HG02759 (cell line): ENCODE measurements around the gene CSRP3.

Experiments used
- ATAC-seq: cut with Tn5 transposase; IDR thresholded peaks from one replicate; pipeline ENCODE4 v1.9.1; 2021; ENCODE audit warnings: mild to moderate bottlenecking, moderate library complexity; ENCODE audit not compliant: unreplicated experiment

CSRP3 gene

DNA sequence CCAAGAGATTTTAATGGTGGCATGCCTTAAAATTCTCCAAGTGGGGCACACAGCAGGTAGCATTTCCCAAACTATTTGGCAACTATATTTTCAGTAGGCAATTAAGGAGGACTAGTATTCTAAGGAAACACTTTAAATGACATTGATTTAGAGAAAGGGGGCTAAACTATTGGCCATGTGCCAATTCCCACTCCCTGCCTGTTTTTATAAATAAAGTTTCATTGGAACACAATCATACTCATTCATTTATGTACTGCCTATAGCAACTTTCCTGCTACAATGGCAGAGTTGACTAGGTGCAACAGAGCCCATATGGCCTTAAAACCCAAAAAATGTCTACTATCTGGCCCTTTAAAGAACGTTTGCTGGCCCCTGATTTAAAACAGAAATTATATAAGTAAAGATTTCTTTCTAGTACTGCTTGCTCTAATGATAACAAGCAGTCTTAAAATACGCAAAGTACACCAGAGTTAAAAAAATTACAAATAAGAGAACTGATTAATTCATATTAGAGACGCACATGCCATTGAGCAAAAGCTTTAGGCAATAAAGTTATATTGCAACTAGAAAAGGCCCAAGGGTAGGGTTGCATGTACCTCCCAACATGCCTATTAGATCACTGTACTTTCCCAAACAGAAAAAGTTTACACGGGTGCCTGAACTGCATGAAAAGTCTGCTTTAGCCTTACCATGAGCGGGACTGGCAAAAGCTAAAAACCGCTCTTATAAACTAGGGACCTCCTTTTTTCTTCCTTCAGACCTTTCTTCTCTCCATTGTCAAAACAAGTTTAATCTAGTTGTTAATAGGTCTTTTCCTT lies 24.8 kb upstream of the CSRP3 start:
- ATAC-seq, result no peak

DNA sequence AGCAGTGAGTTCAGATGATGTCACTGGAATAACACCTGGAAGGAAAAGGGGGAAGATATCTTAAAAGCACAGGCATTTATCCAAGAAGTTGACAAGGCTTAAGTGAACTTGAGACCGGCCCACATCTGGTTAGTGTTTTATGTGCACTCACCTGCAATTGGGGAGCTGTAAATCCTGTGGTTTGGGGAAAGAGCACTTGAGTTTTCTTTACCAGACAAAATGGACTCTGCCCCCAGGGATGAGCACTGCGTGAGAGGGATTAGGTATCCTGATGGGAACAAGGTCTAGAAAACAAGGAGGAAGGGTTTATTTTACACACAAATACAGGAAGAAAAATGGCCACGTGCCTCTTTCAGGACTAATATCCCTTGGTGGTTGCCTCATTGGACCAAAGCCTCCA lies 23.8 kb upstream of the CSRP3 start:
- ATAC-seq, result no peak

DNA sequence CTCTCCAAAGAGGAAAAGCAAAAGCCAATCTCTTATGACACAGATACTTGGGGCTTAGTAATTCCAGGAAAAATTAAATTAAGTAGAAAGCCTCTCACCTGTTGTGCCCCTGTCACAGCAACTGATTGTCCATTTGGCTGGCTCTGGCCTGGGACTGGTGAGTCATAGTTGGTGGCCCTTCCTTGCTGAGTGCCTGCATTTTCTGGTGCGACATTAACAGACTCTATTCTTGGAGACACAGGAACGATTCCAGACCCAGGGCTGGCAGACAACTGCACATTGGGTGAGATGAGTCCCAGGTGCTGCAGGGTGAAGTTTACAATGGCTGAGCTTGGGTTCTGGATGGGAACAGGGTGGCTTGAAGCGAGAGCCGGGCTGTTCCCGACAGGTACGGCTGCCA lies 23.3 kb upstream of the CSRP3 start:
- ATAC-seq, result no peak

DNA sequence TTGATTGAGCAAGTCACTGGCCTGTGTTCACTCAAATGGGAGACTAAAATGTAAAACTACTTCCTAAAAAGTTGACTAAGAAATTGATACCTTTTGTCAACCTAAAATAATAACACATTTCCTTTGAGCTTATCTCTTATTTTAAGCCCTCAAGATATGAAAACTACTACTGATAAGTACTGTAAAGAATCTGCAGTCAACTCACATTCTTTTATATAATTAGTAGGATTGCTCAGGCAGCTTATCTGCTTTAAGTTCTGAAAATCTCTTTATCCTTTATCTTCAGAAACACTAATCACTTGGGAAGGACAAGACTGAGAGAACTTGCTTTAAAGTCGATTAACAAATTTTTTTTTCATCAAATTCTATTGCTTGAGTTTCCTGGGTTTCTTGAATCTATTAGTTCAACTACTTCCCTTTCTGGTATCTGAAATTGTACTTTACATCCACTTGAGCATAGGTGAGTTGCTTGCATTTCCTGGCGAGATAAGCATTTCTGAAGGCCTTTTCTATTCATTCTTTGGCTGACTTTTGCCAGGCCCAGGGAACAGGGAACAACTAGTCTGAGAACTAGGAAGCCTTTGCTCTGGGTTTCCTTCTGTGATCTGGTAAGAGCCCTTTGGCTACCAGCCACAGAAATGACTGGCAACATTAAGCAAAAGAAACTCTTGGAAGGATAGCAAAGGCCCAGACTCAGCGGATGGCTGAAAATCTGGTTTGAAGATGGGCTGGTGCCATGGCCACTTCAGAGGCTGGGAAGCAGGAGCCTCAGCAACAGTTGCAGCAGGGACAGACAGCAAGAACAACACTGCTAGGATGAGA lies 19.3 kb upstream of the CSRP3 start:
- ATAC-seq, result no peak

DNA sequence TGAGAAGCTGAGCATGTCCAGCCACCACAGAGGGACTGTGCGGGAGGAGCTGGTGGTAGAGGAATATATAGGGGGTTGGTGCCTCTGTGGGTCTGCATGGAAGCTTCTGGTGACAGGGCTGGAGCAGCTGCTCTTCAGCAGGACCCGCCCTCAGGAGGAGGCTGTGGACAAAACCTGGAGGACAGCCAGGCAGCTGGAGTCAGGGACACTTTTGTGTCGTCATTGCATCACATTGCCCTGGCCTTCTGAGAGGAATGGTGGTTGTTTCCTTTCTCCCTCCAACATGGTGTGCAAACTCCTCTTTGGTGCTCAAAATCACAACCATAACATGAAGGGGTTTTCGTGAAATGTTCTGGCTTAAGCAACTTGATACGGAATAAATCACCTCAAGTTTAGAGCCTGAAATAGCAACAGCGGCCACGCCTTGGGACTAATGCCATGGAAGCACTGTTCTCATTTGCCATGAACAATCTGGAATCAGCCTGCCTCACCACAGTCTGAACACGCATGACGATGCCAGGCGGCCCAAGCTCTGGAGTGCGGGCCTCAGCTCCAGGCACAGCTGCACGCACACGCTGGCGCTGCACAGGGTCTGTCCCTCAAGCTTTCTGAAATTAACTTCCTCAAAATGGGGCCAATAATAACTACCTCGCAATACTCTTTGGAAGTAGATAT lies 17.1 kb upstream of the CSRP3 start:
- ATAC-seq, result no peak

DNA sequence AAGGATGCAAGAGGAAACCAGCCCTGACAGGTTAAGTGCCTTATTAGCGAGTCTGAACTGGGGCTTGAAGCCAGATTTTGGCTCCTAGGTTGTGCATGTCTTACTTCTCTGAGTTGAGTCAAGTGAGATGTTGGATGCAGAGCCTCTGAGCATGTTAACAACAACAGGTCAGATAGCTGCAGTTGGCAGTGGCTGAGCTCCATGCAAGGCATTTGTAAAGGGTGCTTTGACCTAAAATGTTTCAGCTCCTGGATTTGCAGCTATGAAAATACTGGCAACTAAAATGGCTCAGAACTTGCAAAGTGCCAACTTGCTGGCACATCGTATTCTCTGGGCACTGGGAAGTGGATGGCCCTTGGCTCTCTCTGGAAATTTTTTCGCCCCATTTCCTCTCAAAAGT lies 16.4 kb upstream of the CSRP3 start:
- no peak for ATAC-seq

DNA sequence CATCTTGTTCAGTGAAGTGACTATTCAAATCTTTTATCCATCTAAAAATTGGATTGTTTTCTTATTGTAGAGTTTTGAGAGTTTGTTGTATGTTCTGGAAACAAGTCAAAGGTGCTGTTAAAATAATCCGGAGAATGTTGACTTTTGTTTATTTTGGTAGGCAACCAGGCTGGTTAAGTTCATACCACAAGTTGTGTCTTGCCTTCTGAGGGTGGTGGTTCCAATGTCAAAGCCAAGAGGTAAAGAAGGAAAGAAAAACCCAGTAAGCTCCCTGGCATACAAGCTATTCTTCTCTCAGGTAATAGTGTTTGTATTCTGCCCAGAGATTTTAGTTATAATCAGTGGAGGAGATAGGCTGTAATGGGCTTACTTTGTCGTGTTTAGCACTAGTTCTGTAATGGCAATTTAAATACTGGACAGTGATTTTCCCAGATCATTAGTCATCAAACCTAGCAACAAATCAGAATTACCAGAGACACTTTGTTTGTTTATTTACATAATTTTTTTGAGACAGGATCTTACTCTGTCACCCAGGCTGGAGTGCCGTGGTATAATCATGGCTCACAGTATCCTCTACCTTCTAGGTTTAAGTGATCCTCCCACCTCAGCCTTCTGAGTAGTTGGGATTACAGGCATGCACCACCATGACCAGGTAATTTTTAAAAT lies 15.1 kb upstream of the CSRP3 start:
- no peak for ATAC-seq

DNA sequence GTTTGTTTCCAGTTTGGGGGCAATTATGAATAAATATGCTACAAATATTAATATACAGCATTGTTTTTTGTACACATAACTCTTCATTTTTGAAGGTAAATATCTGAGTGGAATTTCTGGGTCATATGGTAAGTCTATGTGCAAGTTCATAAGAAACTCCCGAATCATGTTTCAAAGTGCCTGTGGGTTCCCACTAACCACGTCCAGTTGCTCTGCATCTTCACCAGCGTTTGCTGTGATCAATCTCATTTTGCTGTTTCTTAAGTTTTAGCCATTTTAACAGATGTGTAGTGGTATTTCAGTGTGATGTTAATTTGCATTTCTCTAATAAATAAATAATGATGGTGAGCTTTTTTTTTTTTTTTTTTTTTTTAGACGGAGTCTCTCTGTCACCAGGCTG lies 14.2 kb upstream of the CSRP3 start:
- no peak for ATAC-seq

DNA sequence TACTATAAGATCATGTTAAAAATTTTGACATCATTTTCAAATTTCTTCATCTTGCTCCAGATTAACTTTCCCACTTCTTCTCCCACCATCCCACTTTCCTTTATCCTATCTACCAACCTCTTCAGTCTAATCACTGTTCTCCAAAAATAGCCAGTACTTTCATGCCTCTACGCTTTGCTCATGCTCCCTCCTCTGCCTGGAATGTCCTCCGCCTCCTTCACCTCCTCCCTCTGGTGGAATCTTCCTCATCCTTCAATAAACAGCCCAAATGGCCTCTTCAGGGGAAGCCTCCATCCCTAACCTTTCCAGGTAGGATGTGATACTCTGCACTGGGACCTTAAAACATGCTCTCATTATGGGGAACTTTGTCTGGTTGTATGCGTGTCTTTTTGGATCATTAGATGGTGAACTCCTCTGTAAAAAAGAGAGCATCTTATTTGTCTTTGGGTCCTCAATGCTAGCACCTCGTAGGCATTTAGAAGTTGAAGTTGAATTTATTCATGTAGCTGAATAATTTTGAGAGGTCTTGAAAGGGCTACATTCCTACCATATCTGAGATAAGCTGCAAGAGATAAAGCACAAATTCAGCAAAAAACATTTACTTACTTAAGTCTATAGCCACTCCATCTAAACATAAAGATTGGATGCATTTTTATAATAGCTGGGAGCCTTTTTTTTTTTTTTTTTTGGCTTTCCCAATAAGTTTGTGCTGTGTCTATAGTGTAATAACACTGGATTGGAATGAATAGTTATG lies 8.0 kb upstream of the CSRP3 start:
- no peak for ATAC-seq

DNA sequence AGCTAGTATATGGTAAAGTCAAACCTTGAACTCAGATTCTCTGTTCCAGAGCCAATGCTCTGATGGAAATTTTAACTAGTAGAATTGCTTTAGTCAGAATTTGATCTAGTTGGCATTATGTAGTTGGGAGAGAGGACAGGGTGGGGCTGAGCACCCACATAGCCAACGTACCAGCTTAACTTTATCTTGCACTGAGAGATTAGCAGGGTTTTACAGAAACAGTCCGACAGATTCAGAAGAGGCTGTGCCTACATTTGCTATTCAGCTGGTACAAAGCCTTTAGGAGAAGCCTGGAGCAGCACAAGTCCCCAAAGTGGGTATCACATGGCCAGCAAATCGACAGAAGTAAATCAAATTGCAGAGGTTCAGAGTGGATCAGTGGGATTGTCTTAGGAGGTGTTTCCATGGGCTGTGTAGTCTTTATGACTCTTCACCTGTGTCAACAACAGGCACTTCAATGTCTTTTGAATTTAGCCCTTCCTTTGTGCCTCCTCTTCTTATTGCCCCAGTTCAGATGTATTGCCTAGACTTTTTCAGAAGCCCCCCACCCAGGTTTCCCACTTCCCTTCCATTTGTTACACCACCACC lies 7.3 kb upstream of the CSRP3 start:
- no peak for ATAC-seq

DNA sequence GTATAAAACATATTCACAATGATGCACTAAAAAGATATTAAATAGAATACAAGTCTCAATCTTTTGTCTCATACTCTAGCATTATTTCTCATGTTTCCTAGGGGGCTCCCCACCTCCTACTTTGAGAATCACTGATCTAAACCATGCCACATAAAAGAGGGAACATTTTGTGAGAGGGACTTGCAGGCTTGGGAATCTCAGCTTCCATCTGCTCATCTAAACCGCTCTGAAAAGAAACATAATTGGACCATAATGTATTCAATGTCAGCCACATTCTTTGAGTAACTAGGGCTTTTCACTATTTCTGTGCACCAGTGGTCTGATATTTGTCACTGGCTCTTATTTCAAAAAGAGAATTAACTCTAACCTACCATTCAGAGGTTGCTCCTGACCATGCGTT lies 6.4 kb upstream of the CSRP3 start:
- ATAC-seq, result no peak

DNA sequence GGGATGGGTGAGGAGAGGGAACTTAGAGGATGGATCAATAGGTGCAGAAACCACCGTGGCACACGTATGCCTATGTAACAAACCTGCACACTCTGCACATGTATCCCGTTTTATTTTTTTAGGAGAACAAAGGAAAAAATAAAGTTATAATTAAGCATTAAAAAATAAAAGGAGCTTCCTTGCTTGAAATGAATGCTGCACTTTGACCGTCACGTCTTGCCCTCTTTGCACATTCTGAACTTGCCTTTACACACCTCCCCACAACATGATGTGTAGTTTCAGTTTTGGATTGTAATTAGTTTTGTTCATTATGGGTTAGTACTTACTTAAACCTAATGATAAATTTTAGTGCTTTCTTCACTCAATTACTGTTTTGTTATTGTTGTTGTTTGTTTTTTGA lies 3.1 kb upstream of the CSRP3 start:
- ATAC-seq, result no peak

DNA sequence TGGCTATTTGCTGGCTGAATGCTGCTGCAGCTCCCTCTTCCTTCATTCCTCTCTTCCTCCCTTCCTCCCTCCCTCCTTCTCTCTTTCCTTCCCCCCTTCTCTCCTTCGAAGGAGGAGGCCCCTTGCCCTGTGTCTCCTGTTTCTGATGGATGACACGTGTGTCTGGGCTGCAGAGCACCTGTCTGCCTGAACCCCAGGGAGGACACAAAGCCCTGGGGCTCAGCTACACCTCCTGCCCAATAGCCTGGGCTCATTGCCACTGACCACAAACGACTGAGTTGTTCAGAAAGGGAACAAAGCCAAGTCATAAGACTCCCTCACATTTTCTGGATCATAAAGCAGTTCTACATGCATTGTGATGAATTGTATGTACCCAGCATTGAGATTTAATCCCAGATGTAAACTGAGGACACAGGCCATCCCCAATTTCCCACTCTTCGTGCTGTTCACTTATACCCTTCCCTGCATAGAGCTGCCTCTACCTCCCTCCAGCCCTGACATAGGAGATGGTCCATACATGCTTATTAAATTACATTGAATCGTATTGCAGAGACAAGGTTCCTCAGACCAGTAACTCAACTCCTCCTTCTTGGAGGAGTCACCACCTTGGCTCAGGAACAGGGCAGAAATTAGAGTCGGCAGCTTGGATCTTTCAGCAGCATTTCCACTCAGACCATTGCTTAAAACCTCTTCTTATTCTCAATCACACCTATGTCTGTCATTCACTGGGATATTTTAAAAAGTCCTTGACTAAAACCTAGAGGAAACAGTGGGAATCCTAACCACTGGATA lies 1.2 kb downstream of the CSRP3 start:
- ATAC-seq, result no peak

DNA sequence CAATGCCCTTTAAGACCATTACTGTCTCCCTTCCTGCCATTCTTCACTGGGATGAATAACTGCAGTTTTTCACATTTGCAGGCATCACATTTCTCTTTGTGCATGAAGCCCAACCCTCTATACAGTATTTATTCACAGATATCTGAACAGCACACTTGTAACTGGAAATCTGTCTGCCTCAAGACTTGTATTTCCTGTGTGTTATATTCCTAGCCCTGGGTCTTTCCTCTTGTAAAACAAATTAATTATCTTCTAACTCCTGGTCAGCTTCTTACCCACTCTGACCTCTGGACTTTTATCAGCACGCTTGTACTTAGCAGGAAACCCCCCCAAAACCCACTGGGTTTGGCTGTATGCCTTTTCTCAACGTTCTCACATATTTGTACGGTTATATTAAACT lies 2.0 kb downstream of the CSRP3 start:
- no peak for ATAC-seq

DNA sequence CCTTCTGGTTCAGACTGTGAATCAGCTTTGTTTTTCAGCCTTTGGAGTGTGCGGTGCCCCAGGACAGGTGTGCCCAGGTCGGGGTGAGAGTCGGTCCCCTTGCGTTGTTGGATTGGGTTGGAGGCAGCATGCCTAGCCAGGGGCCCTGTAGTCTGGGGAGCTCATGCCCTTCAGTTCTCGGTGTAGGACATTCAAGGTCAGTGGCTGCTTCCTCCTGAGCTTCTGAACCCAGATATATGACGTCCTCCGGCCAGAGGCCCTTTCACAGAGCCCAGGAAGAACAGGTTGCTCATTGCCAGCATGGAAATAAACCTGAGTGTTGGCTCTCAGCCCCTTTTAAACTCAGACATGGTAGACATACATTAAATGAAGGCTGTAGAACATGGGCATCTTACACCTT lies 2.7 kb downstream of the CSRP3 start:
- ATAC-seq, result no peak

DNA sequence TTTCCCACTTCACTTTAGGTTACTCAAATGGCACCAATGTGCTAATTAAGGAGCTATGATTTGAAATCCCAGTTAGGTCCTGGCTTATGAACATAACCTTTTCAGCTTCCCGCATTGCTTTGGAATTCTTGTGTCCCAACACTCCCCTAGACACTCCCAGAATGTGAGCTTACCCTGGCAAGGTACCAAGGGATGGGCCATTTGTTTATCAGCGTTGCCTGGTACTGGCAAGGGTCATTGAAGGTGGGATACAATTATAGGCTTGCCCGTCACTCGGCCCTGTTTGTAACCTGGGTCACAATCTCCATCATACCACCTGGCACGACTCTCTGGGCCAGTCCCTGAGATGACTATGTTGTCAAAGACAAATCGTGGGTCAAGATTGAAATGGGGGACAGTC lies 5.4 kb downstream of the CSRP3 start:
- ATAC-seq, result no peak

DNA sequence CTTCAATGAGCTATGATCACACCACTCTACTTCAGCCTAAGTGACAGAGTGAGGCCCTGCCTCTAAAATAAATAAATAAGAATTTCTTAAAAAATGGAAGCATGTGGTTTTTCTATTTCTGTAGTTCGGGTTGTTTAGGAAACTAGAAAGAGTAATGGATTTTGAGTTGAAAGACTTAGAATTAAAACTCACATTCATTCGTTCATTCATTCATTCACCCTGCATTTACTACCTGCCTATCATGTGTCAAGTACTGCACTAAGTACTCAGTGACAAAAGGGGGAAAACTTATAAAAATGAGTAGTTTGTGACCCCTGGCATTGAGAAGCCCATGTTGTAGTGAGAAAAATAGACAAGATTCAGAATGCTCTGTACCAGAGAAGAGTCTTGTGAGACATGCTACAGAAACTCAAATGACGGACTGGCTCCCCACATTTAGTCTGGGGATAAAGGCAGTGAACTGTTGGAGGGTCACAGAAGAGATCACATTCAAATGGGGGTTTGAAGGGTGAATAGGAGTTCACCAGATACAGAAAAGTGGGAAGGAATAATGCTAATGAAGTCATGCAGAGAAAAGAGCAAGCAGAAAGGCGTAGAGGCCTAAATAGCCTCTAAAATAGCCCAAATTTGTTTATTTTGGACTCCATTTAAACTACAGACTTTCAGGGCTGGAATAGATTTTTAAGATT lies 7.0 kb downstream of the CSRP3 start:
- no peak for ATAC-seq

DNA sequence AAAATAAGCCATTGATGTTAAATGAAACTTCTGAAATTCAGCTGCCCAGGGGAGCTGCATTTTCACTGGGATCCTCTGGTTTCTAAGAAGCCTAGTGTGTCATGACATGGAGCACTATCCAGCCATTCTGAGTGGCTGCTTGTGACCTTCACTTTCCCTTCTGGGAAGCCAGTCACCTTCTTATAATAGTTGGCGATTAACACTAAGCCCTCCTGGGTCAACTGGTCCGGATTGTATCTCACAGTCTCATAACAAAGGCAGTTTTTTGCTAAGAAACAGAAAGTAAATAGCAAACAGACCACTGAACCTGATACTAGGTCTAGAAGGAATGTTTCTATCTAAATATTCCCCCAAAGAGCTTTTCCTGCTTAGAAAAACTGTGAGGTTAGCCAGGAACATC lies 7.9 kb downstream of the CSRP3 start:
- ATAC-seq, result no peak
